ENCODE results near the gene GLRX.
"Not testable (repeated sequence)": the region's sequence is repeated elsewhere in the genome, so short reads cannot be mapped to it uniquely, and the experiment has no call there.

Gene GLRX

DNA sequence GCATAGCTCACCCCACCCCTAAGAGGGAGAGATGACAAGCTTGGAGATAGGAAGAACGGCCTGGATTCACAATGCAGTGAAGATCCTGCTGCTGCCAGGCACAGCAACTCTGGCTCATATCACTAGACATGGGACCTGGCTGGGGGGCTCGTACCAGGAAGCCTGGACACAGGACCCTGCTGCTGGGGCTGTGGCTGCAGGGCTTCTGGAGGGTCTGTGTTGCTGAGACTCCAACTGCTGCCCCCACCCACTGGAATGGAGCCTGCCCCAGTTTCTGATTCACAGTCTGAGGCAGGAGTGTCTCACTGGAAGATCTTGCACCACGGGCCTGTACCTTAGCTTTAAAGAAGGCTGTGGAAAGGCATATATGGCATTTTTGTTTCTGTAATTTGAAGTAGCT lies 31.0 kb upstream of the GLRX start:
- in situ Hi-C loops (cut with HindIII; ENCODE audit: low sequenced_read_pairs), result no loop called here

DNA sequence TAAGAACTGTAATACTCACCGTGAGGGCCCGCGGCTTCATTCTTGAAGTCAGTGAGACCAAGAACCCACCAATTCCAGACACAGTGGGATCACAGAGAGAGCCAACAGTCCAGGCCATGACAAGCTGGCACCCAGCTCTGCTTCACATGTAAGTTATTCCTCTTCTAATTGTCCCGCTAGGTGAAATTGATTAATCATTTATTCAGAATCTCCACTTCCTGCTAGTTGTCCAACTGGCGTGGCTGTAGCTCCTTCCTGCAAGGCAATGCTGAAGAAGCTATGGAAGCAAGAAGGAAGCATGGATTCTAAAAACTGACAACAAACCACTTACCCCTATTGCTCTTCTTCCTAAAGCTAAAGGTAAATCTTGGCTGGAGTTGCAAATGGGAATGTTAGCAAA lies 30.0 kb upstream of the GLRX start:
- in situ Hi-C loops (cut with HindIII; ENCODE audit: low sequenced_read_pairs), result no loop called here

DNA sequence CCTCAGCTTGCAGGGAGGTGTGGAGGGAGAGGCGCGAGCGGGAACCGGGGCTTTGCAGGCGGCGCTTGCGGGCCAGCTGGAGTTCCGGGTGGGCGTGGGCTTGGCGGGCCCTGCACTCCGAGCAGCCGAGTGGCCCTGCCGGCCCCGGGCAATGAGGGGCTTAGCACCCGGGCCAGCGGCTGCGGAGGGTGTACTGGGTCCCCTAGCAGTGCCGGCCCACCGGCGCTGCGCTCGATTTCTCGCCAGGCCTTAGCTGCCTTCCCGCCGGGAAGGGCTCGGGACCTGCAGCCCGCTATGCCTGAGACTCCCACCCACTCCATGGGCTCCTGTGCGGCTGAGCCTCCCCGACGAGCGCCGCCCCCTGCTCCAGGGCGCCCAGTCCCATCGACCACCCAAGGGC lies 28.6 kb upstream of the GLRX start:
- in situ Hi-C loops (cut with HindIII; ENCODE audit: low sequenced_read_pairs), result not testable (repeated sequence)

DNA sequence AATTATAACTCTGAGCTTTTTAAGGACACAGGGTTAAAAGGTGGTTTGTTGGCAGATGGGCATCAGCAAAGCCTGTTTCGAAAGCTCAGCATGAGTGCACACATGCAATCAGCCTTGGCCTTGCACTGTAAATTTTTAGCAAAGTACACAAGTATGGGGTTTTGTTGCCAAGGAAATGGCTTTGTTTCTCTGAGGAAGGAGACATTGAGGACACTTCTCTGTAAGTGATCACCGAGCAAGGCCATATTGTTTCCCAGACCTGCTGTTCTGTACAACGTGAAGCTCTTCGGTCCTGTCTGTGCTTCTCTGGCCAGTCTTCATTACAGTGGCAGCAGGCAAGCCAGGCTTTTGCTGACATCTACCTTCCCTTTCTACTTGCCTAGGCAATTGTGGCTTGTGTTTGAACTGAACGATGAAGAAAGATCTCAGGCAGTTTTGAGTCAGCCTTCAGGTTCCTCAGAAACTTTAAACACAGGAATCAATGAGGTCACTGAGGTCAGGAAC lies 27.9 kb upstream of the GLRX start:
- in situ Hi-C loops (cut with HindIII; ENCODE audit: low sequenced_read_pairs), result no loop called here

DNA sequence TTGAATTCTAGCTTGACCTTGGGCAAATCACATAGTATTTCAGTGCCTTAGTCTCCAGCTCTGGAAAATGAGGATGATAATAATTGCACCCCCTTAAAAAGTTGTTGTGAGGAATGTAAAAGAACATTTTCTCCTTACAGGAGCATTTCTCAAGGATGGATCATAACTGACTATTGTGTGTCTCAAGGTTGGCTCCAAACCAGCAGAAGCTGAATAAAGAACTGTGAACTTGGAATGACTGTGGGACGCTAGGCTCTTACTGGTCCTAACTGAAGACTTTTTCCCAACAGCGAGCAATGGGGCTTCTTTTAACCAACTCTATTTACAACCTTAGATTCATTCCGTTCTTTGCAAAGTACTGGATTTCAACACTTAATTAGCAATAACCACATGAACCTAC lies 26.2 kb upstream of the GLRX start:
- in situ Hi-C loops (cut with HindIII; ENCODE audit: low sequenced_read_pairs), result no loop called here

DNA sequence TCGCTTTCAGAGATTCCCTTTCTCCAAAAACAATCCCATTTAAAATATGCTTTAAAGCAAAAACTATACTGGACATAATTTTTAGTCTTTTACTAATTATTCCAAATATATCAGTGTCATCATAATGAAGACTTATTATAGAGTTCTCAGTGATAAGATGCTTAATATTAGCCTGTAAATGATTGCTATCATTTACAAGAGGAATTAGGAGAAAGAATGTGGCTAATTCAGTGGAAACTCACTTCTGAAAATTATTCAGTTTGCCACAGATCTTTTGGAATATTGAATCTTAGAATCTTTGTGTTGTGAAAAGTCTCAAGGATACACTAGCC lies 24.7 kb upstream of the GLRX start:
- in situ Hi-C loops (cut with HindIII; ENCODE audit: low sequenced_read_pairs), result no loop called here

DNA sequence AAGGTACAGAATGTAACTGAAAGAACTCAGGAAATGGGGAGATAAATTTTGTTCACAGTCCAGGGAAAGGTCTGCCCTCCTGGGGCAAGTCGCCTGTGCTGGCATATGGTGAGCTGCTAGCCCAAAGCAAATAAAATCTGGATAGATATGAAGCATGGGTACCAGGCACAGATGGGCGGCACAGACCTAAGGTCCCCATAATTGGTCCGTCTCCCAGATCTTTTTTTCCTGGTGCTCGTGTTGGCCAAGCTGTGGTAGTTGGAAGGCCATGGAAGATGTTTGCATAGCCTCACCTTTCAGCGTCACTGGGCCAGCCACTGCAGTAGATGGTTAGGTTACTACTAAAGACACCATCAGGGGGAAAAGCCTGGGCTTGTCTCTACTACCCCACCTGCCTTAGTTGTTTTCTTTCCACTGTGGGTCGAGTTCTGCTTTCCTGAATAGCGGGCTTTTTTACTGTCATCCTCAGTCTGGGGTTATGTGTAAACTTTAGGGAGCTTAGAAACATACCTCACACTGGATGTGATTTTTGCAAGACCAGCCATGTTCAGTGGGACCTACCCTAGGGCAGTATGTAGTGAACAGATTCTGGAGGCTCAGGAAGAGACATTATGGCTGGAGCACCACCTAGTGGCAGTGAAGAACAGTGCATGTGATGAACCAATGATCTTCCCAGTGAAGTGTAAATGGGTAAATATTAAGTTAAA lies 24.2 kb upstream of the GLRX start:
- in situ Hi-C loops (cut with HindIII; ENCODE audit: low sequenced_read_pairs), result no loop called here

DNA sequence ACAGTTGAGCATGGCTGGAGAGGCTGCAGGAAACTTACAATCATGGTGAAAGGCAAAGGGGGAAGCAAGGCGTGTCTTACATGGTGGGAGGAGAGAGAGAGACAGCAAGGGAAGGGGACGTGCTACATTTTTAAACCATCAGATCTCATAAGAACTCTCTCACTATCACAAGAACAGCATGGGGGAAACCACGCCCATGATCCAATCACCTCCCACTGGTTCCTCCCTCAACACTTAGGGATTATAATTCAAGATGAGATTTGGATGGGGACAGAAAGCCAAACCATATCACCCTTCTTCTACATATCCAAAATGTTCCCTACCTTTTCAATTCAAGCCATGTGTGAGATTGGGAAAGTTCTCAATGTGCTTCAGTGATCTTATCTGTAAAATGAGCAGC lies 22.9 kb upstream of the GLRX start:
- in situ Hi-C loops (cut with HindIII; ENCODE audit: low sequenced_read_pairs), result no loop called here

DNA sequence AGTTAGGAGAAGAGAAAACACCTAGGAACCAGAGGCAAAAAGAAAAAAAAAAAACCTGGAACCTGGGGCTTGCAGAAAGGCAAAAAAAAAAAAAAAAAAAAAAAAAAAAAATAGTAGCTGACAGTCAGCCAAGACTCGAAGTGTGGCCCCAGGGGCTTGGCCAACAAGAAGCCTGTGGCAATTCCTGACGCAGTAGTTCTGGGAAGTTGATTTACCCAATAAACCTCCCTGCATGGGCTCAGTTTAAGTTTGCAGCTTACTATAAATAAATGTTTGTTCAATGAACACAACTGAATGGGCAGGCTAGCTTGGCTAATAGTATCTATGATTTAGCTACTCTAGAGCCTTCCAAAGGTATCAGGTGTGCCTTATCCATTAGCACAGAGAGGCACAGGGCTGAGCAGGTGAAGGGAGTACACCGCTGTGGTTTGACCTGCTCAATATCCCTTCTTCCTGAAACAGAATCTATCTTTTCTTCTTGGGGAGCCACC lies 21.3 kb upstream of the GLRX start:
- in situ Hi-C loops (cut with HindIII; ENCODE audit: low sequenced_read_pairs), result no loop called here

DNA sequence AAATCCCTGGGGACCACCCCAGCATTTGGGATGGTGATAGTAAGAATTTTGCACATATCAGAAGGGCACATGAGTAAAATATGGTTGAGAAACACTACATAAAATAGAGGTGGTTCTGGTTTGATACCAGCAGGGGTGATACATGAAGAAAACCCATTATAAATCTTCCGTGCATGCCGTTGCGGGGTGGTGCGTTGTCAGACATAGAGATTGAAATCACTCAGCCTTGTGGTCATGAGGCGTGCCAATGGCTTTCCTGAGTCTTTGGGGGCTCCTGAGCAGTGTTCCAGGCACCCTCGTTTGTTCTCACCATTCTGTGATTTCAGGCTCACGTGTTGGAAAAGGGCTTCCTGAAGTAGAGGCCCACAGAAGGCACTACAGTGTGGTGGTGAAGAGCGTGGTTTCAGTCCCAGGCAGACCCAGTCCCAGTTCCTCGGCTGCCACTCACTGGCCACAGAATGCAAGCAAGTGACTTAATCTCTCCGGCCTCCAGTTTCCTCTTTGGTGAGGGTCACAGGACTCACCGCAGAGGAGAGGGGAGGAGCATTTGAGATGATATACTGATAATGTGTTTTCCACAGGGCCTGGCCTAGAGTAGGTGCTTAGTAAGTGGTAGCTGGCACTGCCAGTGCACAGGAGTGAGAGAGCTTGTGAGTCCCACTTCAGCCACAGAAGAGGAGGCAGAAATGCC lies 20.5 kb upstream of the GLRX start:
- in situ Hi-C loops (cut with HindIII; ENCODE audit: low sequenced_read_pairs), result no loop called here

DNA sequence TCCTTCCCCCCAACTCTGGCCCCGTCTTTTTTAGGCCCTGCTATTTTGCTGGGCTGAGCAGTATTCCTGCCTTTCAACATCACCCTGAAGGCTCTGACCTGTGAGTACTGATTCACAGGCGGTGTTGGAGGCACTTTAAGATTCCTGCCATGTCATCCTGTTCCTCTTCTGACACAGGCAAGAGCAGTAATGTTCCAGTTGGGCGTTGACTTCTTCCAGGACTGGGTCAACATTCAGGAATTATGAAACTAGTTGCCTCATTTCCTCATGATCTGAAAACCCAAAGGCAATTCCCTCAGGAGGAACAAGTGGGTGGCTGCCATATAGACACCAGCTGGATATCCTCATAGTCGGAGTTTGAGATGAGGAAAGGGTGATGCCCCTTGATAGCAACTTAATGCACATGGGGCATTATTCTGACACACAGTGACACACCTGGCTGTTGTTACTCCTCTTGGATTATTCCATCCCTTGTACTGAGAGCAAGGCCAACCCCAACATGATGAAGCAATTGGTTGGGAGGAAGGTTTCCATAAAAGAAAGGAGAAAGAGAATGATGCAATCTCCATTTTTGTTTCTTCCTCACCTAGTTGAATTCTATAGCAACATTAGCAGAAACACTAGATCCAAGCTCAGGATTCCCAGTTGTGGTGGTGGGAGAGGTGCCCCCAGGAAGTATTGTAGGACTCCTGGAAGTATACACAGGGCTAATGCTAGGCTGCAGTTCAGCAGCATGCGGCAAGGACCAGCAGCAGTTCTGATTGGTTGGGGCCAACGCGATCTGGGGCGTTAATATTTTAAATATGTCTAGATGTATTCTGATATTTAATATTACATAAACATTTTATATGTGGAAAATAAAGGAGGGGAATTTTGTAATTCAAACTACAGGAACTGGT lies 19.6 kb upstream of the GLRX start:
- in situ Hi-C loops (cut with HindIII; ENCODE audit: low sequenced_read_pairs), result no loop called here

DNA sequence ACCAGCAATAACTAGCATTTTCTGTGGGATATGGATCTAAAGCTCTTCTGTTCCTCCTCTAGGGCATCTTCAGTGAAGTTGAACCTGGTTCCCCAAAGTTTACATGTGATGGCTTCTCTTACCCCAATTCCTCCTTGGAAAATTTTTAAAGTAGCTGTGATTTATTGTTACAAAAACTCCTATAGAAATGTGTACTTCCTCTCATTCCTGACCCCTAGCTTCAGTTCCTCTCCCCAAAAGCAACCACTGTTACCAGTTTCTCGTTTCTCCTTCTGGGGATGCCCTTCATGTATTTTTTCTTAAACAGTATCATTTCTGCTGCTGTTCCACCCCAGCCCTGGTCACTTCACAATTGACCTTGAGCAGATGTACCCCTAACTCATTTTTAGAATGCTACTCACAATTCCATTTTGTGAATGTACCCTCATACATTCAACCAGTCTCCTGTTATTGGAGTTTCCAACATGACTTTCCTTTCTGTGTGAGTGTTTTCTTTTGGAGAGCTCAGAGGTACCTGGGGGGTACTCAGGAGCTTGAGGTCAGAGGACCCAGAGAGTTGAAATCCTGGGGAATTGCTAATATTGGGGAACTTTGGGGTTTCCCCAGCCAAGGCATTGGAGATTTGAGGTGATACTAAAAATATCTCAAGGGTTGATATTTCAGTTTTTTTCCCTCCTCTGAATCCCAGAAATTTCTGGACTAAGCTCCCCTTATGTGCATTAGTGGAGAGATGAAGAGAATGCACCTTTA lies 18.6 kb upstream of the GLRX start:
- in situ Hi-C loops (cut with HindIII; ENCODE audit: low sequenced_read_pairs), result no loop called here

DNA sequence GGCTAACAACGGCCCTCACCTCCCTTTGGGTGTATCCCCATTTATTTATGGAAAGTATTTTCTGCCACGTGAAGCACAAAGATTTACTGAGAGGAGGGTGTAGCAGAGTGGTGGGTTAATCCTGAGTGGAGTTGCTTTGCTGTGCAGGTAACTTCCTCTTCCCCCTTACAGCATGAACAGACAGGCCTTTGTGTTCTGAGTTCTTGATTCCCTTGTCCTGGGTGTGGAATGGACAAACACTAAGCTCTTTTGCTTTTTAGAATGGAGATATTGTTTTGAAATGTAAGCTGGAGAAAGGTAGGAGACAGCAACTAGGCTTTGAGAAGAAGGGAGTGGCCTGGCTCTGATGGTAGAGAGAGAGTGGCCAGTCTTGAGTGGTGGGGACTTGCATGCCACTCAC lies 17.1 kb upstream of the GLRX start:
- in situ Hi-C loops (cut with HindIII; ENCODE audit: low sequenced_read_pairs), result no loop called here

DNA sequence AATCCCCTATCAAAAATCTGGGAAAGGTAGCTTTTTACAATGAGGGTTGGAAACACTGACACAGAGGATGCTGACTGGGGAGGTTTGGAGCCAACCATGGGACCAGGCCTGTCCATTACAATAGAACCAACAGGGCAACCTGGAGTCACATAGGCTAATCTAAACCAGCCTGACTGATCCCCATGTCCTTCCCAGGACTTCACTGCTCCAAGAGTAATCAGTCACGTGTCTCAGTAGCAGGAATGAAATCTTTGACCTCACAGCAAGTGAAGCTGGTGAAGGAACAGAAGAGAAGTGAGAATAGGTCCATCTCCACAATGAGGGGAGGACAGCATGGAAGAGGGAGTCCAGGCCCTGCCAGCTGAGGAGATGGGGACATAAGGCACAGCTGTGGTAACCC lies 16.0 kb upstream of the GLRX start:
- in situ Hi-C loops (cut with HindIII; ENCODE audit: low sequenced_read_pairs), result no loop called here

DNA sequence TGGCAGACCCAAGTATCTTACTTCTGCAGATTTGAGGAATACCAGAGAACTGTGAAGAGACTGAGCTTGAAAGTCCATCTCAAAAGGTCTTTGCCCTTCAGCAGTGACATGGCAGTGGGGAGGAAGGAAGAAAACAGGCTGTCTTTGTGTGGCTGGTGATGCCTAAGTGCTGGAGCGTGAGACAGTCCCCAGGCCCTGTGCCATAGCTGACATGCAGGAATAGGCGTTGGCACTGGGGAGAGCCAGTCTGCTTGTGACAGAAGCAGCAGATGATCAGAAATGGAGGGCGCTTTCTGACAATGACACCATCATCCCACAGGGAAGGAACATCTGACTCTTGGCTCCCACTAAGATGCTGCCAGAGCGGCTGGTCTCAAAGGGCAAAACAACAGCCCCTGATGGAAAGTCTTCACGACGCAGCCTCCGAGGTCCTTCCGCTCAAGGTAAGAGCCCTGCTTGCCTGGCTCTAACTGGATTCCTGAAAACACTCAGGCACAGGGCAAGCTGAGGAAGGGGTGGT lies 15.5 kb upstream of the GLRX start:
- in situ Hi-C loops (cut with HindIII; ENCODE audit: low sequenced_read_pairs), result no loop called here

DNA sequence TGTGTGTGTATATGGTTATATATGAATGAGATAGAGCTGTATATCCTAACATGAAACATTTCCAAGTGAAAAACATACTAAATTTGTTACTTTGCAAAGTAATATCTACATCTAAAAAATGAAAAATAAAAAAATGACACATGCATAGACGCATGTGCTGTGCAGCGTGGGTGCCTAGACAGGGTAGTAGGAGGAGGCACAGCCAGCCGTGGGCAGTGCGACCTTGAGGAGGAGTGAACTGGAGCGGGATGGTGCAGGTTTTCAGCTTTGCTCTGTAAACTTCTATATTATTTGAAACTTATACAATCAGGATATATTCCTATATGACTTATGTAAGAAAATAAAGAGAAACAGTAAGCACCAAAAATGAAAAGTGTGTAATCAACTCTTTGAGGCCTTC lies 15.0 kb upstream of the GLRX start:
- in situ Hi-C loops (cut with HindIII; ENCODE audit: low sequenced_read_pairs), result no loop called here

DNA sequence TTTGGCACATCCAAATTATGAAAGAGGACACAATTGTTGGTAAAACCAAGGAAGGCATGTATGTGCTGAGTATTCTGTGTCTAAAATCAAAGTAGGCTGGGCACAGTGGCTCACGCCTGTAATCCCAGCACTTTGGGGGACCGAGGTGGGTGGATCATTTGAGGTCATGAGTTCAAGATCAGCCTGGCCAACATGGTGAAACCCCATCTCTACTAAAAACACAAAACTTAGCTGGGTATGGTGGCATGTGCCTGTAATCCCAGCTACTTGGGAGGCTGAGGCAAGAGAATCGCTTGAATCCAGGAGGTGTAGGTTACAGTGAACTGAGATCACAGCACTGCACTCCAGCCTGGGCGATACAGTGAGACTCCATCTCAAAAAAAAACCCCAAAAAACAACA lies 14.4 kb upstream of the GLRX start:
- in situ Hi-C loops (cut with HindIII; ENCODE audit: low sequenced_read_pairs), result not testable (repeated sequence)

DNA sequence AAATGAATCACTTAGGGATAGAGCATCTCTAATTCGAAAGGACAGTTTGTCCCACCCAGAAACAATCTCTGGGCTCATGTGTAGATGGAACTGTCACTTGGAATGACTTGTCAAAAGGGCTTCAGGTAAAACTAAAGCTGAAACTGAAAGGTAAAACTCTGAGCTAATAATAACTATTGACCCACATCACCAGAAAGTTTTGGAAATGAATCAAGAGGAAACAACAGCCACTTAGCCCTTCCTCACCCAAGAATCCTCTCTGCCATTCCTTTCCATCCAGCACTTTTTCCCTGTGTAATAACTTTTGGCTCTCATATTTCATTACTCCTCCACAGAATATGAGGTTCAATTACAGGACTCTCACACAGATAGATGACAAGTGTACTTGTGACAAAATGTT lies 14.0 kb upstream of the GLRX start:
- in situ Hi-C loops (cut with HindIII; ENCODE audit: low sequenced_read_pairs), result no loop called here

DNA sequence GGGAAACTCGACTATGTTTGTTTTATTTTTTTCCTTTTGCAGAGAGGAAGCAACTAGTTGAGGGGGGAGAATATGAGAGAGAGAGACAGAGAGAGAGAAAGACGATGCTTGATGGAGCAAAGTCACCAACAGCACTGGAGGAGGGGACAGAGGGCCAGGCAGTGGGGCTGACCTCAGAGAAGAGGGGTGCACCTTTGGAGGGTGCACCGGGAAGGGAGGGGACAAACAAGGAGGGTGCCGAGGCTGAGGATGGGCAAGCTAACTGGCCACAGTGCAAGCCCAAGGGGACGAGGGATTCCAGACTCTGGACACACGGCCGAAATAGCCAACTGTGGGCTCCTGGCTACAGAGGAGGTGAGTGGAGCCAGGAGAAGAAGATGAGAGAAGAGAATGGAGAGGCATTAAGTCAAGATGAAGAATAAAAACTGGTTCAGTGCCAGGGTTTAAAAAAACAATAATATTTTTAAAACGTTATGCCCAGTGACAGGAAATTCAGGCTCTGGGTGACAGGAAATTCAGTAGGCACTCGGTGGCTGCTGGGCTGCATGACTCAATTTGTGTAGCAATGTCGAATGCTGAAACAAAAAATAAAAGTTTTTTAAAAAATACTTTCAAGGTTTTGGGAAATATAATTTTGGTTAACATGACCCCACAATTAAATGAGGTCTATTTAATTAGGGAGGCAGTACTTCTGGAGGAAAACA lies 13.3 kb upstream of the GLRX start:
- in situ Hi-C loops (cut with HindIII; ENCODE audit: low sequenced_read_pairs), result no loop called here

DNA sequence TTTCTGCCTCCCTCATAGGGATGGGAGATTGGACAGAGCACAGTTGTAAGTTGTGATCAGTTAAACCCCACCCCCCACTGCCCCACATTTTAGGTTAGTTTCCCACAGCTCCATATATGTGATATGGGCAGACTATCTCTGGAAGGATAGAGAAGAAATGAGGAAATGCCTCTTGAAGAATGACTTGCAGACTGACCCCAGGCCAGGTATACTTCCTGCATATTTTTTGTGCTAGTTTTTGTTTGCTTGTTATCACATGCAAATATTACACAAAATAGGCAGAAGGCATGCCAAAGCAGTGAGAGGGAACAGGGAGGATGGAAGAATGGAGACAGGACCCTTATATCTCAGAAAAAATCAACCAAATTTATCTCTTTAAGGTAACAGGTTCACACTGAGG lies 10.1 kb upstream of the GLRX start:
- in situ Hi-C loops (cut with HindIII; ENCODE audit: low sequenced_read_pairs), result no loop called here

All from DLD1 (cell line).